BLaER1 treated with 17β-estradiol and CSF1 and Interleukin-3, amounts not matched to agents 10 nM and 100 nM (cell line): ENCODE data around the gene CMPK2.

ENCODE experiments used
- H3K27ac ChIP-seq, 11 experiments: shearing (Covaris generic); formaldehyde crosslinking; 2 replicates each; pipeline ENCODE4 v1.8.1; 2022
- H3K27me3 ChIP-seq, 11 experiments: shearing (Covaris generic); formaldehyde crosslinking; 2 replicates each; pipeline ENCODE4 v1.8.1; 2022
- H3K36me3 ChIP-seq, 11 experiments: shearing (Covaris generic); formaldehyde crosslinking; 2 replicates each; pipeline ENCODE4 v1.8.1; 2022
- H3K4me1 ChIP-seq, 10 experiments: shearing (Covaris generic); formaldehyde crosslinking; 2 replicates each; pipeline ENCODE4 v1.8.1; 2022
- H3K4me2 ChIP-seq, 11 experiments: shearing (Covaris generic); formaldehyde crosslinking; 2 replicates each; pipeline ENCODE4 v1.8.1; 2022
- H3K4me3 ChIP-seq, 10 experiments: shearing (Covaris generic); formaldehyde crosslinking; 2 replicates each; pipeline ENCODE4 v1.8.1; 2022
- H3K9ac ChIP-seq, 11 experiments: shearing (Covaris generic); formaldehyde crosslinking; 2 replicates each; pipeline ENCODE4 v1.8.1; 2022
- H3K9me3 ChIP-seq, 11 experiments: shearing (Covaris generic); formaldehyde crosslinking; replicated peaks in 1 of 11; 2 replicates each; pipeline ENCODE4 v1.8.1; 2022
- H4K20me1 ChIP-seq, 11 experiments: shearing (Covaris generic); formaldehyde crosslinking; 2 replicates each; pipeline ENCODE4 v1.8.1; 2022
- Cebpa-rat ChIP-seq, 11 experiments: shearing (Covaris generic); IDR thresholded peaks; 2 replicates each; pipeline ENCODE4 v1.8.1; 2022

The CMPK2 gene

GRCh38 chr2:6841537-6842287 lies 24.0 kb downstream of the CMPK2 start:
- Histone ChIP-seq H3K9me3 (peaks cover 89 to 100% (median 99%) of the 10 kb centered on the region in 11 experiments), H3K4me3 (no peak overlapping the region), H4K20me1 (no peaks in the 10 kb centered on the region), H3K36me3 (peaks cover 4 to 26% (median 14%) of the 10 kb centered on the region in 11 experiments; a peak in 16 of 22 replicates), H3K9ac (no peak overlapping the region), H3K4me2 (no peak overlapping the region), H3K4me1 (no peaks in the 10 kb centered on the region), H3K27me3 (no peaks in the 10 kb centered on the region), H3K27ac (no peak overlapping the region)
- no peak for TF ChIP-seq Cebpa-rat (IDR thresholded peaks at IDR 0.05)

GRCh38 chr2:6838673-6839319 lies 26.9 kb downstream of the CMPK2 start:
- Histone ChIP-seq H3K9ac (no peak overlapping the region), H3K36me3 (peaks cover 0 to 8% (median under 1%) of the 10 kb centered on the region in 11 experiments; a peak in 5 of 22 replicates), H3K4me3 (no peak overlapping the region), H3K27me3 (no peaks in the 10 kb centered on the region), H3K9me3 (peaks cover 76 to 99% (median 87%) of the 10 kb centered on the region in 11 experiments), H3K4me1 (peaks cover 0 to 11% (median 4%) of the 10 kb centered on the region in 10 experiments; a peak in 7 of 20 replicates), H3K4me2 (no peak overlapping the region), H3K27ac (no peak overlapping the region), H4K20me1 (no peaks in the 10 kb centered on the region)
- TF ChIP-seq Cebpa-rat (IDR thresholded peaks at IDR 0.05): no peak

GRCh38 chr2:6835467-6835866 lies 30.2 kb downstream of the CMPK2 start:
- Histone ChIP-seq H3K27ac (no peak overlapping the region), H3K4me1 (peaks cover 4 to 34% (median 13%) of the 10 kb centered on the region in 10 experiments; a peak in 14 of 20 replicates), H4K20me1 (no peaks in the 10 kb centered on the region), H3K4me3 (no peak overlapping the region), H3K36me3 (no peaks in the 10 kb centered on the region; a peak in 1 of 22 replicates), H3K27me3 (no peaks in the 10 kb centered on the region), H3K9me3 (peaks cover 55 to 82% (median 73%) of the 10 kb centered on the region in 11 experiments), H3K9ac (no peak overlapping the region), H3K4me2 (peak overlapping the region in 6 of 11 experiments; percentile 15 to 43 (median 23); a peak in 10 of 22 replicates)
- no peak for TF ChIP-seq Cebpa-rat (IDR thresholded peaks at IDR 0.05)

- H3K9ac ChIP-seq: no peak overlapping the region
- H3K9me3 ChIP-seq: peaks cover 42 to 70% (median 61%) of the 10 kb centered on the region in 11 experiments
- no peaks in the 10 kb centered on the region for H4K20me1 ChIP-seq
- H3K27ac ChIP-seq: no peak overlapping the region
- H3K4me2 ChIP-seq: no peak overlapping the region
- no peak for TF ChIP-seq Cebpa-rat (IDR thresholded peaks at IDR 0.05)
- no peak overlapping the region for H3K4me3 ChIP-seq
- no peaks in the 10 kb centered on the region for H3K27me3 ChIP-seq
- no peaks in the 10 kb centered on the region; a peak in 1 of 22 replicates for H3K36me3 ChIP-seq
- H3K4me1 ChIP-seq: peaks cover 4 to 36% (median 13%) of the 10 kb centered on the region in 10 experiments; a peak in 14 of 20 replicates
Observed at GRCh38 chr2:6834163-6834562, 31.5 kb downstream of the CMPK2 start.

- H3K36me3 ChIP-seq: no peaks in the 10 kb centered on the region
- no peak for TF ChIP-seq Cebpa-rat (IDR thresholded peaks at IDR 0.05)
- peak overlapping the region in 1 of 10 experiments; percentile 12; a peak in 1 of 20 replicates for H3K4me3 ChIP-seq
- H3K4me1 ChIP-seq: peaks cover 4 to 36% (median 13%) of the 10 kb centered on the region in 10 experiments; a peak in 14 of 20 replicates
- H3K4me2 ChIP-seq: peak overlapping the region in 6 of 11 experiments; percentile 56 to 68 (median 66); a peak in 6 of 22 replicates
- peaks cover 32 to 61% (median 53%) of the 10 kb centered on the region in 11 experiments for H3K9me3 ChIP-seq
- H3K27ac ChIP-seq: peak overlapping the region in 7 of 11 experiments; percentile 12 to 75 (median 57); a peak in 11 of 22 replicates
- H4K20me1 ChIP-seq: no peaks in the 10 kb centered on the region
- no peak overlapping the region for H3K9ac ChIP-seq
- no peaks in the 10 kb centered on the region for H3K27me3 ChIP-seq
Observed at GRCh38 chr2:6833300-6833604, 32.5 kb downstream of the CMPK2 start.

- H3K4me3 ChIP-seq: peak overlapping the region in 1 of 10 experiments; percentile 12; a peak in 1 of 20 replicates
- peaks cover 7 to 40% (median 17%) of the 10 kb centered on the region in 10 experiments; a peak in 18 of 20 replicates for H3K4me1 ChIP-seq
- H3K4me2 ChIP-seq: peak overlapping the region; percentile 11 to 68 (median 57); a peak in 19 of 22 replicates
- peak overlapping the region in 9 of 11 experiments; percentile 4 to 75 (median 55); a peak in 15 of 22 replicates for H3K27ac ChIP-seq
- peak overlapping the region in 4 of 11 experiments; percentile 1 to 39 (median 24); a peak in 3 of 22 replicates for H3K9ac ChIP-seq
- no peak for TF ChIP-seq Cebpa-rat (IDR thresholded peaks at IDR 0.05)
- no peaks in the 10 kb centered on the region for H3K36me3 ChIP-seq
- H3K9me3 ChIP-seq: peaks cover 28 to 56% (median 48%) of the 10 kb centered on the region in 11 experiments
- H4K20me1 ChIP-seq: no peaks in the 10 kb centered on the region
- no peaks in the 10 kb centered on the region for H3K27me3 ChIP-seq
Observed at GRCh38 chr2:6832596-6833299, 33.0 kb downstream of the CMPK2 start.

- H3K9me3 ChIP-seq: peaks cover 25 to 40% (median 35%) of the 10 kb centered on the region in 11 experiments
- no peaks in the 10 kb centered on the region for H3K36me3 ChIP-seq
- no peak overlapping the region for H3K27ac ChIP-seq
- no peaks in the 10 kb centered on the region for H4K20me1 ChIP-seq
- no peak for TF ChIP-seq Cebpa-rat (IDR thresholded peaks at IDR 0.05)
- H3K9ac ChIP-seq: no peak overlapping the region
- H3K4me2 ChIP-seq: no peak overlapping the region
- no peaks in the 10 kb centered on the region for H3K27me3 ChIP-seq
- no peak overlapping the region for H3K4me3 ChIP-seq
- H3K4me1 ChIP-seq: peaks cover 14 to 55% (median 28%) of the 10 kb centered on the region in 10 experiments; a peak in 19 of 20 replicates
Observed at GRCh38 chr2:6831229-6831628, 34.5 kb downstream of the CMPK2 start.

GRCh38 chr2:6828299-6828584 lies 37.5 kb downstream of the CMPK2 start:
- Histone ChIP-seq H3K4me3 (no peak overlapping the region), H3K4me2 (peak overlapping the region in 10 of 11 experiments; percentile 0 to 61 (median 40); a peak in 9 of 22 replicates), H4K20me1 (no peaks in the 10 kb centered on the region), H3K27ac (no peak overlapping the region; a peak in 1 of 22 replicates), H3K9me3 (peaks cover 12 to 22% (median 17%) of the 10 kb centered on the region in 11 experiments), H3K27me3 (no peaks in the 10 kb centered on the region), H3K4me1 (peaks cover 18 to 51% (median 40%) of the 10 kb centered on the region in 10 experiments; a peak in 19 of 20 replicates), H3K9ac (0 out of 22 replicates have a peak overlapping the region, but pooled peaks of 1 of the 11 experiments have one; percentile 42), H3K36me3 (no peaks in the 10 kb centered on the region)
- no peak for TF ChIP-seq Cebpa-rat (IDR thresholded peaks at IDR 0.05)
